ENCODE results near the gene ZNF649.

GRCh38 chr19:51873097-51873496, 31.7 kb downstream of the ZNF649 start:
- TF ChIP-seq CTCF (conservative IDR thresholded peaks at IDR 0.05) (no peak), EZH2 (IDR thresholded peaks at IDR 0.05; ENCODE audit: low read depth) (no peak)

Data from PC-9 (cell line).